Measurements from ENCODE around the gene PANX2. TPM values are rescaled to one million over a fixed set of nuclear protein-coding genes. Genes with fewer than 3 reads are reported as not detected.

PANX2 gene
- total RNA-seq, 1 experiment from 2014 or later: 1.4 TPM

DNA sequence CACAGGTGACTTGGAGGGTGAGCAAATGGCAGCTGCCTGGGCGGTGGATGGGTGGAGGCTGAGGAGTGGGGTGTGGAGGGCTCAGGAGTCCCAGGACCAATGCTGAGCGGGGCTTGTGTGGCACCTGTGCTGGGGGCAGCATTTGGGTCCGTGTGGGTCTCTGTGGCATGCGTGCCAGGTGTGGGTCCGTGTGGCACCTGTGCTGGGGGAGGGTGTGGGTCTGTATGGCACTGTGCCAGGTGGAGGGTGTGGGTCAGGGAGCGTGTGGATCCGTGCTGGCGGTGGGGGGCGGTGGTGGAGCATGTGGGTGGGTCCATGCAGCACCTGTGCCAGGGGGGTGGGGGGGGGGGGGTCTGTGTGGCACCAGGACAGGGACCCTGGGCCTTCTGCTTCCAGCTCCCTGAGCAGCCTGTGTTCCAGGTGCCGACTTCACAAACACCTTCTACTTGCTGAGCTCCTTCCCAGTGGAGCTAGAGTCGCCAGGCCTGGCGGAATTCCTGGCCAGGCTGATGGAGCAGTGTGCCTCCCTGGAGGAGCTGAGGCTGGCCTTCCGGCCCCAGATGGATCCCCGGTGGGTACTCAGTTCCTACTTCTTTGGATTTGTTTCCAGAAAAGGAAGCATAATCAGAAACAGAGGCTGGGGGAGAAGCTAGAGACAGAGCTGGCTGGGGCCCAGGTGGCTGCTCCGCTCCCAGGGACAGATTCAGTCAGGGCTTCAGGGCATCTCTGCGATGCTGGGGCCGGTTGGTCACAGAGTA lies 44.9 kb downstream of the PANX2 start:
- no peak for DNase-seq (ENCODE audit: low spot score)

DNA sequence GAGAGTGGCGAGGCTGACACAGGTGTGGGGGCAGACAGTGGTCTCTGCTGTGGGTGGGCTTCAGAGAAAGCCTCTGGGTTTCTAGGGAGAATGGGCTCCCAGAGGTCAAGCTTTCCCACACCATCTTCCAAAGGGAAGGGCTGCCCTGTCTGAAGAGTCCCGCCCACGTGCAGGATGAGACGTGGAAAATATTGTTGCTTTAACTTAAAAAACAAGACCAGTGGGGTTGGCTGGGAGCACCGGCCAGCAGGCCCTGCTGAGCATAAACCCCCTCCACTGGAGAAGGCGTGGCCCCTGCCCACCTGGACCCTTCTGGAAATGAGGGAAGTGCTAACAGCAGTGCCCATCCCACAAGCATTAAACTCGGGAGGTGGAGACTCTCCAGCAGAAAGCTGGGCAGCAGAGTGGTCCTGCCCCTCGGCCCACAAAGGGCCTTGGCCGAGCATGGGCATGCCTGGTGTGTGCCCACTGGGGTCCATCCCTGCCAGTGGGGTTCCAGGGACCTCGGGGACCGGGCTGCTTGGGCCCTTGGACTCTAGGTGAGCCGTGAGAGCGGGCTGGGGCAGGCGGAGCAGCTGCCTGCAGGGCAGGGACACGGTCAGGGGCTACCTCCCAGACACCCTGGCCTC lies 45.6 kb downstream of the PANX2 start:
- no peak for DNase-seq (ENCODE audit: low spot score)

DNA sequence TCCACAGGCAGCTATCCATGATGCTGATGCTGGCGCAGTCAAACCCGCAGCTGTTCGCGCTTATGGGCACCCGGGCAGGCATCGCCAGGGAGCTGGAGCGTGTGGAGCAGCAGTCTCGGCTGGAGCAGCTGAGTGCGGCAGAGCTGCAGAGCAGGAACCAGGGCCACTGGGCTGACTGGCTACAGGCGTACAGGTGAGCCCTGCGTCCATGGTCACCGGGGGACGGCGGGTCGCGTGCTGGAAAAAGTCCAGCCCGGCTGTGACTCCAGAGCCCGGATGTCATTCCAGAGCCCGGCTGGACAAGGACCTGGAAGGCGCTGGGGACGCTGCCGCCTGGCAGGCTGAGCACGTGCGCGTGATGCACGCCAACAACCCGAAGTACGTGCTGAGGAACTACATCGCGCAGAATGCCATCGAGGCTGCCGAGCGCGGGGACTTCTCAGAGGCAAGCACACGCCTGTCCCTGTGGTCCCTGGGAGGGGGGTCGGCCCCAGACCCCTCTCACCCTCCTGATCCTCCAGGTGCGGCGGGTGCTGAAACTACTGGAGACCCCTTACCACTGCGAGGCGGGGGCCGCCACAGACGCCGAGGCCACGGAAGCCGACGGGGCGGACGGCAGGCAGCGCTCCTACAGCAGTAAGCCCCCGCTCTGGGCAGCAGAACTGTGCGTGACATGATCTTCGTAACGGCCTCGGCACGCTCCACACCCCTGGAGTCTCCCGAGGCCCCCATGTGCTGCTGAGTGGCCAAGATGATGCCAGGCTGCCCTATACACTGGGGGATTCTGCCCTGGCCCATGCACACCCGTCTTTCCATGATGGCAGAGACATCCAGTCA lies 46.4 kb downstream of the PANX2 start:
- DNase-seq (ENCODE audit: low spot score): no peak

DNA sequence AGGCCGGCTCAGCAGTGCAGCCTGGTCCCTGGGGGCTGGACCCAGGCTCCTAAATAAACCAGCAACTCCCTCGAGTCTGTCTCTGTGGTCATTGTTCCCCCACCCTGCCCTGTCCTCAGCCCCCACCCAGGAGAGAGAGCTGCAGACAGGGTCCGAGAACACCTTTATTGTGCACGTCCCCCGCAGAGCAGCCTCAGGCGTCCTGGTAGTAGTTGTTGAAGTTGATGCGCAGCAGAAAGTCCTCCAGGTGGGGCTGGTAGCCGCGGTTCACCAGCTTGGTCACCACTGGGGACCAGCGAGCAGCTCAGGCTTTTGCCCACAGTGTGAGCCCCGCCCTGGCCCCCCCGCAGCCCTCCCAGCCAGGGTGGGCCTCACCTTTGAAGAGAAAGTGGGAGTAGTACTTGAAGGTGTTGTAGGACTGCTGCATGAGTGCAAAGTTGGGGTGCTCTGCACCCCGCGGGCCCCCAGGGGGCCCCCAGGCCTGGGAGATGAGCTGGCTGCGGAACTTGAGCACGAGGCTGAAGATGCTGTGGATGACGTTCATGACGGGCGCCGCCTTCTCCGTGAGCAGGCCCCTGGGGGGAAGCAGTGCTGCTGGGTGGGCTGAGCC lies 47.1 kb downstream of the PANX2 start:
- DNase-seq (ENCODE audit: low spot score): no peak

DNA sequence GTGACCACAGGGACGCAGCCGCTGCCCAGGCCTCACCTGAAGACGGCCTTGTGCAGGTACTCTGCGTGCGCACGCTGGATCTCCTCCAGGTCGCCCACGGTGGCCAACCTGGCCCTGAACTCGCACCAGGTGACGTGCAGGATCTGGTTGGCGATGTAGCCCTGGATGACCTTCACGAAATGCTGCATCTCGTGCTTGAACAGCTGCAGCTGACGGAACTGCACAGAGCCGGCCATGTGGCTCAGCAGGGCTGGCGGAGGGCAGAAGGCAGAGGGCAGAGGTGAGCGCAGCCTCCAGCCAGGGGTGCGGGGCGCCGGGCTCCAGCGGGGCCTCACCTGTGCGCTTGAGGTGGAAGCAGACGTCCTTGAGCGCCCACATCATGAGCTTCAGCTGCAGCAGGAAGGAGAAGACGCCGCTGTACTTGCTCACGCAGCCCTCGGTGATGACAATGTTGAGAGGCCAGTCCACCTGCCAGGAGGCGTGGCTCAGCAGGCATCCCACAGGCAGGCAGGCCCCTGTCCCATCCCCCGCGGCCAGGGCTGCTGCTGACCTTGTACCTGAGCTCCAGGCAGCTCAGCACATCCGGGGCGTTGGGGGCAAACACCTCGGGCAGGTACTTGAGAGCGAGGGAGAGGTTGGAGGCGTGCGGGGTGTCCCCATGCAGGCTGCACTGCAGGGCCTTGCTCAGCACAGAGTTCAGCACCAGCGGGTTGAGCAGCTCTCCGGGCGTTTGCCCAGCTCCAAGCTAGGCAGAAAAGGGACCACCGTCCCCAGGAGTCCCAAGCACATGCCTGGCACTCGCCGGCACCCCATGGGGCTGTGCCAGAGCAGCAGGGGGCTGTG lies 47.8 kb downstream of the PANX2 start:
- DNase-seq (ENCODE audit: low spot score): no peak

- peak; percentile 57 for DNase-seq (ENCODE audit: low spot score)
Observed at GRCh38 chr22:50218996-50219727, 48.6 kb downstream of the PANX2 start.

DNA sequence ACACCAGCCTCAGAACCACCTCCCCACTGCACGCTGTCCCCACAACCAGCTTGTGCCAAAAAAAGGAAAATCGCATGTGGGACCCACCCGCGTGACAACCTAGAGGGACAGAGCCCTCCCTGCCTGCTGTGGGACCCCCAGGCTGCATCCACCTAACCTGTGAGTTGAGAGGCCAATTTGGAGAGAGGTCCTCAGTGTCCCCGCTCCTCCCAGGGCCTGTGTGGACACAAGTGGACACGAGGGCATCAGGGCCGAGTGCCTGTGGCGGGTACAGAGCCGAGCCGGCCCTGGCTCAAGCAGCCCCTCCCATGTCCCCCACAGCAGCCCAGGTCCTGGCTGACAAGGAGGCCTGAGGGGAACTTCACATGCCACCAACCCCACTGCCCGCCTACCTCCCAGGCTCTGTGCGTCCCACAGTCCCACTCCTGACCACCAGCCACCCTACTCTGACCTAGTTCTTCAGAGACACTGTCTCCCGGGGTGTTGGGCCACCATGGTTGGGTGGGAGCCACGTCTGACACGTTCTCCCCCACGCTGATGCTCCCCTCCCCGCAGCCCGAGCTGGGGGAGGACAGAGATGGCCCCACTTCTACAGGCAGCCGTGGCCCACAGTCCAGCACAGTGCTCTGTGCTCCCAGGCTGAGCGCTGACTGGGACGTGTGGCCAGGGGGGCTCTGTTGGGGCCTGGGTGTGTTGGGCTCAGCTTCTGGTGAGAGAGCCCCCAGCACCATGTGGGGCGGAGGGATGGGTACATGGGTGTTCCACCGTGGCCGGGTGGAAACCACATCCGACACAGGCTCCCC lies 49.5 kb downstream of the PANX2 start:
- no peak for DNase-seq (ENCODE audit: low spot score)

DNA sequence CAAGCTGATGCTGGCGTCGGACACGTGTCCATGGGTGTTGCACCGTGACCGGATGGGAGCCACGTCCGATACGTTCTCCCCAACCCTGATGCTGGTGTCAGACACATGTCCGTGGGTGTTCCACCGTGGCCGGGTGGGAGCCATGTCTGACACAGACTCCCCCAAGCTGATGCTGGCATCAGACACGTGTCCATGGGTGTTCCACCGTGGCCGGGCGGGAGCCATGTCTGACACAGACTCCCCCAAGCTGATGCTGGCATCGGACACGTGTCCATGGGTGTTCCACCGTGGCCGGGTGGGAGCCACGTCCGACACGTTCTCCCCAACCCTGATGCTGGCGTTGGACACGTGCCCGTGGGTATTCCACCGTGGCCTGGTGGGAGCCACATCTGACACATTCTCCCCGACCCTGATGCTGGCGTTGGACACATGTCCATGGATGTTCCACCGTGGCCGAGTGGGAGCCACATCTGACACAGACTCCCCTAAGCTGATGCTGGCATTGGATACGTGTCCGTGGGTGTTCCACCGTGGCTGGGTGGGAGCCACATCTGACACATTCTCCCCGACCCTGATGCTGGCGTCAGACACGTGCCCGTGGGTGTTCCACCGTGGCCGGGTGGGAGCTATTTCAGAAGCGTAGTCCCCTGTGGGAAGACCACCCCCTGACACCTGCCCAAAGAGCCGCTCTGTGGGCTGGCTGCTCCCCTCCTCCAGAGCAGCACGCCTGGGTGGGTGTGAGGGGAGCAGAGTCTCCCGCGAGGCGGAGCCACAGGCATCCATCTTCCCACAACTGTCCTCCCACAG lies 50.3 kb downstream of the PANX2 start:
- no peak for DNase-seq (ENCODE audit: low spot score)

DNA sequence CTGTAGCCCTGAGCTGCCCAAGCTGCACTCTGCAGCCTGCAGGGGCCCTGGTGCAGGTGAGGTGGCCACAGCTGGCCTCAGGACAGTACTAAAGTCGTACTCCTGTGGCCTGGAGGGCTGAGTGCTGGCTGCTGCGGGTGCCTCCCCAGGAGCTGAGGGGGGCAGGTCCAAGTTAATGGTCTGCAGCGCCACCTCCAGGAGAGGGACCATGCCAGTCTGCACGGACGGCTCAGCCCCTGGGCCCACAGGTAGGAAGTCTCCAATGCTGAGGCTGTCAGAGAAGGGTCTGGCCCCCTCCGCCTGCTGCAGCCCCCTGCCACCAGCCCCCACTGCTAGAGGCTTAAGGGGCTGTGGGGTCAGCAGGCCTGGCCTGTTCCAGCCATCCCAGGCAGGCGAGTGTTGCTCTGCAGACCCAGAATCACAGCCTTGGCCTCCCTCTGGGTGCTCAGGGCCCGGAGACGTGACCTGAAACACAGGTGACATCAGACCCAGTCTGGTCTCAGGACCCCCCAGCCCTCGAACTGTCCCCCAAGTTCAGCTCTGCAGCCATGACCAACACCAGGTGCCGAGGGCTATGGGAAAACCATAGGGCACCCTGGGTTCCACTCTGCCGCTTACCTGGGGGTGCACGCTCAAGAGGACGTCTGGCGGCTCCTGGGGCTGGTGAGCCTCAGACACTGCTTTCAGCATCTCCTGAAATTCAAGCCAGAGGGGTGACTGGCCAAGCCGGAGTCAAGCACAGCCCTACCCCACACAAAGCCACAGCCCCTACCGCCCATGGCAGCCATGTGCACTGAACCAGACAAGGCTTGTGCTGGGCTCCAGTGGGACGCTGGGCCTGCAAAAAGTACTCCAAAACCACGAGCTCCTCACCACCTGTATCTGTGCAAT lies 51.1 kb downstream of the PANX2 start:
- no peak for DNase-seq (ENCODE audit: low spot score)

DNA sequence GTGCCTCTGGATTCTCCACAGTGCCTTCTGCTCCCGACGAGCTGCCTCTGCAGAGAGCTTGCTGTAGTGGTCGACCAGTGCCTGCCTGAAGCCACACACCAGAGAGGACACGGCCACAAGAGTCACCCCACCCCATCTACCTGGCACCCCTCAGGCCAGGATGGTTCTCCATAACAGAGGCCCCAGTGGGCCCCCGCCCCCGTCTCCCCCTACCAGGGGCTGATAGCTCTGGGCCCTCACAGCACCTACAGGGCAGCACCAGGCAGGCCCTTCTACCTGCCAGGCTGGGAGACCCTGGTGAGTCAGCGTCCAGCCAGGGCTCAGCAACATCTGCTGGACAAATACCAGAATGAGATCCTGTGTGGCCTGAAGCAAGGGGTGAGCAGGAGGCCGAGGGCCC lies 52.0 kb downstream of the PANX2 start:
- no peak for DNase-seq (ENCODE audit: low spot score)

GRCh38 chr22:50224071-50224470 lies 53.5 kb downstream of the PANX2 start:
- DNase-seq (ENCODE audit: low spot score): no peak

DNA sequence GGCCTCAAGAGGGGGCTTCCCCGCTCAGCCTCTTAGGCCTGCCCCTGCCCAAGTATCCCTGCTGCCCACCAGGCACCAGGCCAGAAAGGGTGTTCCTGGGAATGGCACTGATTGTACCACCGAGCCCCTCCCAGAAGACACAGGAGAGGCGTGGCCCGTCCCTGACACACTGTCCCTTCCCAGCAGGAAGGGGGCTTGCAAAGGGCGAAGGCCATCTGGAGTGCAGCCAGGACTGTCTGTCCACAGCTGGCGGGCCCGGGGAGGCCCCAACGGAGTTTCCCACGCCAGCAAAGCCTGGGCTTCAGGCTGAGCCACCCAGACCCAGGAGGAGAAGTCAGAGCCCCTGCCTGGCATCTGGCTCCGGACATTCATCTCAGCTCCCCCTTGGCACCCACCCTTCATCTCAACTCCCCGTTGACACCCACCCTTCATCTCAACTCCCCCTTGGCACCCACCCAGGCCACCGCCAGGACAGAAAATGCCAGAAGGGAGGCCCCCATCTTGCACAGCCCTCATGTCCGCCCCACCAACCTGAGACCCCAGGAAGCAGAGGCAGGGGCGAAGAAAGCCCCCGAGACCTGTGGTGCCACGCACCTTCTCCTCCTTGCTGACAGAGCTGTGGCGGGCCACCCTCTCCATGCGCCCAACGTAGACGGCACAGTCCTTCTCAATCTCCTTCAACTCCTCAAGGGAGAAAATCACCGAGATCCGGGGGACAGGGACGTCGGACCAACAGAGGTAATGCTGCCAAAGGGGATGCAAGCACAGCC lies 54.9 kb downstream of the PANX2 start:
- DNase-seq (ENCODE audit: low spot score): no peak

DNA sequence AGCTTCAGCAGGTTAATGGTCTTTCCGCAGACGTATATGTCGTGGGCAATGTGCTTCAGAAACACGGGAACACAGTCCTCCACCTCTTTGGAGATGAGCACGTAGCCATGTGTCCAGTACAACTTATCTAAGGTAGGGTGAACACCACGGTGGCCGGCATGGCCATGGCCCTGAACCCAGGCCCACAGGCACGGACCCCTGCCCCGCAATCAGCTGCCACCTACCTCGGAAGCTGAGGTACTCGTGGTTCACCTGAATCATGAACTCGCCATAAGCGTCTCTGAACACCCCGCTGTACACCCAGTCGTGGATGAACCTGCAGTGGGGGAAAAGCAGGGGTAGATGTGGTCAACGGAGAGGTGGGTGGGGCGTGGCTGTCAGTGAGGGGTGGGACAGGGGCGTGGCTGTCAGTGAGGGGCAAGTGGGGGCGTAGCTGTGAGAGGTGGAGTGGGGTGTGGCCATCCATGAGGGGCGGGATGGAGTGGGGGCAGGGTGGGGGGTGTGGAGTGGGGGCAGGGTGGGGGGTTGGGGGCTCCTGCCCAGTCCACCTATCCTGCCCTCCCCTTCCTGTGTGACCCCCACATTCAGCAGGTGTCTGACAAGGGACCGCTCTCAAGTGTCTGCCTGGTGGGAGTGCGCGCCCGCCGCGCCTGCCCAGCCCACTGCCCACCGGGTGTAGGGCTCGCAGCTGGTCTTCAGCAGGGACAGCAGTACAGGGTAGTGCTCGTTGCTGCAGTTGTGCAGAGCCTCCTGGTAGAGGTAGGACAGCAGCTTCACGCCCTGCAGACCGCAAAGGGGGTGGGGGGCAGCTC lies 55.7 kb downstream of the PANX2 start:
- no peak for DNase-seq (ENCODE audit: low spot score)

GRCh38 chr22:50226875-50227165 lies 56.3 kb downstream of the PANX2 start:
- no peak for DNase-seq (ENCODE audit: low spot score)

DNA sequence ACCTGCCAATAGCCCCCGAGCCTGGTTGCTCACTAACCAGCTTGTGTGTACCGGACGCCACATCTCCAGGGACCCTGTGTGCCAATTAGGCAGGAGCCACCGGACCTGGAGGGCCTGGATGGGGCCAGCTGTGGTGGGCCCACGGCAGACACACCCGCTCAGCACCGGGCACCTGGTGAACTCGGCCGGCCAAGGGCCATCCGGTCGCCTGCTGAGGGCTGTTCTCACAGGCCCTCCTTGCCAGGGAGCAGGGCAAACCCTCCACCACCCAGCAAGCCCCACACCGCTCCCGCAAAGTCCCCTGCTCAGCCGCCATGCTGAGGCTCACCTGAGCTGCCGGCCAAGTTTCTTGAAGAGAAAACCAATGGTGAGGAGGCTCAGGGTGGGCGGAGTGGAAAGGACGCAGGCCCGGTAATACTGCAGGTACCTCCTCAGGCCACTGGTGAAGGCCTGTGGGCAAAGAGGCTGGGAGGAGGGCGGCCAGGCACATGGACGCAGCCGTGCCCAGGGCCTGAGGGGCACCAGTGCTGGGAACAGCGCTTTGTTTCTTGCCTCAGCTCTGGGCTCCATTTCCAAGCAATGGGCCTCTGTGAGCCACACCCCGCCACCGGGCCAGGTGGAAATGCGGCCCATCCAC lies 57.2 kb downstream of the PANX2 start:
- DNase-seq (ENCODE audit: low spot score): no peak

GRCh38 chr22:50228366-50228765 lies 57.8 kb downstream of the PANX2 start:
- no peak for DNase-seq (ENCODE audit: low spot score)

Data from A172 (cell line).